Neural crest cell (in vitro differentiated cells): ENCODE measurements around the gene FAM124B. TPM values are rescaled to one million over a fixed set of nuclear protein-coding genes. Genes with fewer than 3 reads are reported as not detected.

Experiments used
- DNase-seq: peaks from one replicate; pipeline ENCODE4 v3.0.0; 2021; ENCODE audit warnings: low read depth, mixed read lengths, low spot score
- H3K27ac Mint-ChIP-seq: one replicate; pipeline ENCODE4 v1.8.0; 2021; ENCODE audit warnings: mild to moderate bottlenecking, mixed read lengths; ENCODE audit not compliant: unreplicated experiment
- H3K27me3 Mint-ChIP-seq: 2 replicates; pipeline ENCODE4 v1.8.0; 2021; ENCODE audit warnings: low read depth, mild to moderate bottlenecking, mixed read lengths
- H3K36me3 Mint-ChIP-seq: 2 replicates; pipeline ENCODE4 v1.8.0; 2021; ENCODE audit warnings: low read depth, mild to moderate bottlenecking, mixed read lengths
- H3K4me1 Mint-ChIP-seq: 2 replicates; pipeline ENCODE4 v1.8.0; 2021; ENCODE audit warnings: mixed read lengths
- H3K4me3 Mint-ChIP-seq: one replicate; pipeline ENCODE4 v1.8.0; 2021; ENCODE audit warnings: mild to moderate bottlenecking, mixed read lengths
- H3K9me3 Mint-ChIP-seq: 2 replicates; pipeline ENCODE4 v1.8.0; 2021; ENCODE audit warnings: mixed read lengths
- total RNA-seq: library from RNA; stranded (reverse); gene quantifications from 2 replicates; pipeline ENCODE4 v1.2.1, GENCODE V29; 2021
- TF ChIP-seq, protein P1 (sequence below): fragments of 200-600 bp; sonication (generic); conservative IDR thresholded peaks from 2 replicates; pipeline ENCODE4 v1.5.0; 2021; ENCODE audit warnings: antibody characterized with exemption, mild to moderate bottlenecking

FAM124B gene
- total RNA-seq, 1 donor from 2014 or later: not detected

DNA sequence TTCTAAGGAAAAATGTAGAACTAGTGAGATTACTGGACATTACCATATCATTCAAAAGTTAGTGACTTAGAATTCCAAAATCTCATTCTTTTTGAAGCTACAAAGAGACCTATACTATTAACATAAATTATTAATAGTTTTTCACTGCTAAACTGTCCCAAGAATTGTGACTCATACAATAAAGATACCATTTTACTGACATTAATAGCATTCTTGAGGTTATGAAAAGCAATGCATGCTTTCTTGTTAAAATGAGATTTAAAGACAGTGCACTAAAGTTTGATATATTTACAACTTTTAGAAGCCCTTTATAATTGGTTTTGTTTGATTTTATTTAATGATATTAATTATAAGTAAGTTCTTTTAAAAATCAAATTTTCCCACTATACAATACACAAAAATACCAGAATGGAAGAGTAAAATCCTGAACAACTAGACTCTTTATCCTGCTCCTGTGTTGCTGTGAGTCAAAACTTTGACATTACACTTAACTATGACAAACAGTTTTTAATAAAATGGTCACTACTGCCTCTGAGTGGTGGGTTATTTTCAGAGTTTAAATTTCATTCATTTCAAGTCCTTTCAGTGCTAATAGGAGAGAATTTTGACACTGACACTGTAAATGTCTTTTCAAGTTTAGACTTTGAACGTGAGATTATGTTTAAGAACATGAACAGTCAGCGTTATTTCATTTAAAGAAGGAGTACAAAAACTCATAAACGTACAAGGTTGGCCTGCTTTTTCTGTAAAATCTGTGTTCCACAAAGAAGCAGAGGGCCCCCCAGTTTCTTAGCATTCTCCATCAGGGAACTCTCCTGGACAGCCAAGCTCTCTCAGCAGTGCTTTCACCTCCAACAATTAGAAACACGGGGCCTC is 54.5 kb downstream of the FAM124B start:
- no peak overlapping the region for H3K4me3 Mint-ChIP-seq
- DNase-seq: no peak
- H3K36me3 Mint-ChIP-seq: peaks cover 6% of the 10 kb centered on the region
- TF ChIP-seq, protein P1, sequence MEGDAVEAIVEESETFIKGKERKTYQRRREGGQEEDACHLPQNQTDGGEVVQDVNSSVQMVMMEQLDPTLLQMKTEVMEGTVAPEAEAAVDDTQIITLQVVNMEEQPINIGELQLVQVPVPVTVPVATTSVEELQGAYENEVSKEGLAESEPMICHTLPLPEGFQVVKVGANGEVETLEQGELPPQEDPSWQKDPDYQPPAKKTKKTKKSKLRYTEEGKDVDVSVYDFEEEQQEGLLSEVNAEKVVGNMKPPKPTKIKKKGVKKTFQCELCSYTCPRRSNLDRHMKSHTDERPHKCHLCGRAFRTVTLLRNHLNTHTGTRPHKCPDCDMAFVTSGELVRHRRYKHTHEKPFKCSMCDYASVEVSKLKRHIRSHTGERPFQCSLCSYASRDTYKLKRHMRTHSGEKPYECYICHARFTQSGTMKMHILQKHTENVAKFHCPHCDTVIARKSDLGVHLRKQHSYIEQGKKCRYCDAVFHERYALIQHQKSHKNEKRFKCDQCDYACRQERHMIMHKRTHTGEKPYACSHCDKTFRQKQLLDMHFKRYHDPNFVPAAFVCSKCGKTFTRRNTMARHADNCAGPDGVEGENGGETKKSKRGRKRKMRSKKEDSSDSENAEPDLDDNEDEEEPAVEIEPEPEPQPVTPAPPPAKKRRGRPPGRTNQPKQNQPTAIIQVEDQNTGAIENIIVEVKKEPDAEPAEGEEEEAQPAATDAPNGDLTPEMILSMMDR: no peak
- H3K4me1 Mint-ChIP-seq: peaks cover 13% of the 10 kb centered on the region
- peaks cover 6% of the 10 kb centered on the region for H3K9me3 Mint-ChIP-seq
- H3K27ac Mint-ChIP-seq: no peak overlapping the region
- no peaks in the 10 kb centered on the region for H3K27me3 Mint-ChIP-seq

GRCh38 chr2:224345492-224345891 is 56.4 kb downstream of the FAM124B start:
- Mint-ChIP-seq H3K4me1 (peaks cover 4% of the 10 kb centered on the region), H3K36me3 (peaks cover 6% of the 10 kb centered on the region), H3K27ac (no peak overlapping the region), H3K9me3 (peaks cover 6% of the 10 kb centered on the region), H3K27me3 (no peaks in the 10 kb centered on the region), H3K4me3 (no peak overlapping the region)
- DNase-seq: no peak
- TF ChIP-seq, protein P1: no peak

DNA sequence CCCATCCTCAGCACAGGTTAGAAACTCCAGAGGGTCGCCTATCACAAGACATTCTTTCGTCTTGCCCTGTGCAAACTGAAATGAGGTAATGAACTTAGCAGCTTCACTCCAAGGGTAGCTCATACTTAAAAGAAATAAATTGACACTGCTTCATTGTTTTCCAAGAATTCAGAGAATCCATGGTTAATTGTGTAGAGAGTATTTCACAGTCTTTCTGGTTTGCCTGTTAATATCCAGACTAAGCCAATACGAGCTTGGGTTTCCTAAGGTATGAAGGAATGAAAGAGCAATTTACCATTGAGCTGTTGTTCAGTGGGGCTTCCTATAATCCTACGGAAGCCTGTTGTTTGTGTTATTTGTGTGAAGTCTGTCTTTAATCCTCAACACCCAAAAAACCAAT is 58.7 kb downstream of the FAM124B start:
- no peaks in the 10 kb centered on the region for H3K27me3 Mint-ChIP-seq
- peaks cover 6% of the 10 kb centered on the region for H3K9me3 Mint-ChIP-seq
- peaks cover 4% of the 10 kb centered on the region for H3K4me1 Mint-ChIP-seq
- TF ChIP-seq, protein P1: no peak
- no peak overlapping the region for H3K27ac Mint-ChIP-seq
- peaks cover 6% of the 10 kb centered on the region for H3K36me3 Mint-ChIP-seq
- H3K4me3 Mint-ChIP-seq: no peak overlapping the region
- DNase-seq: no peak

GRCh38 chr2:224335991-224336390 is 65.9 kb downstream of the FAM124B start:
- no peaks in the 10 kb centered on the region for H3K36me3 Mint-ChIP-seq
- no peaks in the 10 kb centered on the region for H3K4me1 Mint-ChIP-seq
- TF ChIP-seq, protein P1: no peak
- no peak for DNase-seq
- no peak overlapping the region for H3K4me3 Mint-ChIP-seq
- H3K9me3 Mint-ChIP-seq: peaks cover 4% of the 10 kb centered on the region
- H3K27me3 Mint-ChIP-seq: no peaks in the 10 kb centered on the region
- H3K27ac Mint-ChIP-seq: no peak overlapping the region

- Mint-ChIP-seq H3K36me3 (no peaks in the 10 kb centered on the region), H3K9me3 (peaks cover 4% of the 10 kb centered on the region), H3K4me1 (no peaks in the 10 kb centered on the region), H3K27me3 (no peaks in the 10 kb centered on the region), H3K27ac (no peak overlapping the region), H3K4me3 (no peak overlapping the region)
- DNase-seq: no peak
- TF ChIP-seq, protein P1: no peak
These were observed 67.2 kb downstream of the FAM124B start for GRCh38 chr2:224334726-224335125.
